Keratinocyte (primary cell): ENCODE data around the gene TTL.

Experiments used
- EZH2 ChIP-seq: IDR thresholded peaks from one replicate; pipeline ENCODE4 v1.6.1; 2012; ENCODE audit warnings: inconsistent platforms, mild to moderate bottlenecking, low read length, moderate library complexity
- TF ChIP-seq, protein P1 (sequence below), 3 experiments: IDR thresholded peaks in 1 of 3; conservative IDR thresholded peaks in 1 of 3; optimal IDR thresholded peaks in 1 of 3; 2 replicates in 2 of 3; 3 replicates in 1 of 3; pipeline versions ENCODE3 to v1.5.1; 2011; ENCODE audit warnings: low read length in 3 of 3, mild to moderate bottlenecking in 3 of 3, moderate library complexity in 2 of 3, control low read depth in 1 of 3, inconsistent platforms in 1 of 3; ENCODE audit not compliant: insufficient read depth in 2 of 3; ENCODE audit errors: extremely low read depth in 1 of 3

DNA sequence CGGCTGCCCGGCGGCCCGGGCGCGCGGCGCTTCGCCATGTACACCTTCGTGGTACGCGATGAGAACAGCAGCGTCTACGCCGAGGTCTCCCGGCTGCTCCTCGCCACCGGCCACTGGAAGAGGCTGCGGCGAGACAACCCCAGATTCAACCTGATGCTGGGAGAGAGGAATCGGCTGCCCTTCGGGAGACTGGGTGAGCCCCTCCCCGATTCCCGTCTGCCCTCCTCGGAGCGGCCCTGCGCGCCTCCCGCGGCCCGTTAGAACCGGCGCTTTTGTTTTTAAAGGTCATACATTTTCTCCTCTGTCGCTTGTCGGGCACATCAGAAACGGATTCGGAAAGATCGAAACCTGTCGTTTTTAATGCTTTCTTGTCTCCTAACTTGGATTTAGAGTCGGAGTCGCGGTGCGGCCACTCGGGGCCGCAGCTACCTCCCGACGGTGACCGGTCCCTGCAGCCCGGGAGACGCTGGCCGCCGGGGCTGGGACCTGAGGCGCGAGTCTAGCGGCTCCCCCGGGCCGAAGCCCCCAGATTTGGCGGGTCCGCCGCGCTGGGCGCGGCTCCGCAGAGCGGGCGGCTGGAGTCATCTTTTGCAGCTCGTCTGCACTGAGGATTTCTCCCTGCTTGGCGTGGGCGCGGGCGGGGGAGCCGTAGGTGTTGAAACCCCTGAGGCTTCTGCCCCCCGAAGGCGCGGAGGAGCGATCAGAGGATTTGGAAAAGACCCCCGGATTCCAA is 519 bp downstream of the TTL start:
- TF ChIP-seq, protein P1, sequence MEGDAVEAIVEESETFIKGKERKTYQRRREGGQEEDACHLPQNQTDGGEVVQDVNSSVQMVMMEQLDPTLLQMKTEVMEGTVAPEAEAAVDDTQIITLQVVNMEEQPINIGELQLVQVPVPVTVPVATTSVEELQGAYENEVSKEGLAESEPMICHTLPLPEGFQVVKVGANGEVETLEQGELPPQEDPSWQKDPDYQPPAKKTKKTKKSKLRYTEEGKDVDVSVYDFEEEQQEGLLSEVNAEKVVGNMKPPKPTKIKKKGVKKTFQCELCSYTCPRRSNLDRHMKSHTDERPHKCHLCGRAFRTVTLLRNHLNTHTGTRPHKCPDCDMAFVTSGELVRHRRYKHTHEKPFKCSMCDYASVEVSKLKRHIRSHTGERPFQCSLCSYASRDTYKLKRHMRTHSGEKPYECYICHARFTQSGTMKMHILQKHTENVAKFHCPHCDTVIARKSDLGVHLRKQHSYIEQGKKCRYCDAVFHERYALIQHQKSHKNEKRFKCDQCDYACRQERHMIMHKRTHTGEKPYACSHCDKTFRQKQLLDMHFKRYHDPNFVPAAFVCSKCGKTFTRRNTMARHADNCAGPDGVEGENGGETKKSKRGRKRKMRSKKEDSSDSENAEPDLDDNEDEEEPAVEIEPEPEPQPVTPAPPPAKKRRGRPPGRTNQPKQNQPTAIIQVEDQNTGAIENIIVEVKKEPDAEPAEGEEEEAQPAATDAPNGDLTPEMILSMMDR (optimal IDR thresholded peaks at IDR 0.05 in 1 of 3, IDR thresholded peaks at IDR 0.05 in 1 of 3, conservative IDR thresholded peaks at IDR 0.05 in 1 of 3; ENCODE audit: extremely low read depth in 1 of 3, insufficient read depth in 2 of 3, low read length in 3 of 3): no peak
- no peak for TF ChIP-seq EZH2
